Thyroid gland (tissue), 4 donors: ENCODE data around the gene IFITM10. TPM values are rescaled to one million over a fixed set of nuclear protein-coding genes. Genes with fewer than 3 reads are reported as not detected.

Experiments
- DNase-seq, 2 donors: peaks; one replicate each; pipeline ENCODE4 v3.0.0-alpha.2; 2019
- H3K27ac ChIP-seq, 3 donors: fragments of 200-600 bp; sonication (generic); 1 replicate in 2 of 3; 2 replicates in 1 of 3; pipeline ENCODE4 v1.5.1; 2016 to 2019; ENCODE audit warnings: mild to moderate bottlenecking in 1 of 3, moderate library complexity in 1 of 3
- H3K27me3 ChIP-seq: fragments of 200-600 bp; sonication (generic); one replicate; pipeline ENCODE4 v1.5.1; 2019
- H3K36me3 ChIP-seq, 2 donors: fragments of 200-600 bp; sonication (generic); one replicate each; pipeline ENCODE4 v1.5.1; 2016 to 2019
- H3K4me1 ChIP-seq, 2 donors: fragments of 200-600 bp; sonication (generic); one replicate each; pipeline ENCODE4 v1.5.1; 2017 to 2019
- H3K4me3 ChIP-seq, 3 donors: fragments of 200-600 bp; sonication (generic); replicated peaks in 1 of 3; 1 replicate in 2 of 3; 2 replicates in 1 of 3; pipeline ENCODE4 v1.5.1; 2016; ENCODE audit warnings: mild to moderate bottlenecking in 1 of 3
- H3K9me3 ChIP-seq: fragments of 200-600 bp; sonication (generic); one replicate; pipeline ENCODE4 v1.5.1; 2017
- POLR2A ChIP-seq, 2 donors: fragments of 450-650 bp; IDR thresholded peaks; one replicate each; pipeline ENCODE4 v1.6.1; 2017; ENCODE audit warnings: antibody characterized with exemption in 2 of 2, mild to moderate bottlenecking in 2 of 2, moderate library complexity in 1 of 2
- WGBS, 2 donors: methylation state at CpG; one replicate each; pipeline ENCODE4 v1.1.5; 2017; 5-methylcytosine and 5-hydroxymethylcytosine counted together
- intact Hi-C: fragments of 100-400 bp; cut with DNase I; formaldehyde crosslinking; loops from one replicate; pipeline ENCODE4 v1.15.1; 2023
- total RNA-seq, 4 donors: library from RNA; depleted of rRNA; stranded (reverse); fragments of >200 nt; gene quantifications; one replicate each; pipeline ENCODE4 v1.2.3, GENCODE V29; 2016
- TF ChIP-seq, protein P1 (sequence below), 6 experiments: fragments of 200-600 bp in 3 of 6; fragments of 450-650 bp in 3 of 6; sonication (generic) in 3 of 6; IDR thresholded peaks; one replicate each; pipeline ENCODE4 v1.5.1; 2016 to 2019; ENCODE audit warnings: antibody characterized with exemption in 6 of 6, mild to moderate bottlenecking in 2 of 6, inconsistent platforms in 1 of 6, moderate library complexity in 1 of 6

The IFITM10 gene
- total RNA-seq, 4 donors from 2014 or later = 0.22 to 126 (median 1.5) TPM; not detected in 1

DNA sequence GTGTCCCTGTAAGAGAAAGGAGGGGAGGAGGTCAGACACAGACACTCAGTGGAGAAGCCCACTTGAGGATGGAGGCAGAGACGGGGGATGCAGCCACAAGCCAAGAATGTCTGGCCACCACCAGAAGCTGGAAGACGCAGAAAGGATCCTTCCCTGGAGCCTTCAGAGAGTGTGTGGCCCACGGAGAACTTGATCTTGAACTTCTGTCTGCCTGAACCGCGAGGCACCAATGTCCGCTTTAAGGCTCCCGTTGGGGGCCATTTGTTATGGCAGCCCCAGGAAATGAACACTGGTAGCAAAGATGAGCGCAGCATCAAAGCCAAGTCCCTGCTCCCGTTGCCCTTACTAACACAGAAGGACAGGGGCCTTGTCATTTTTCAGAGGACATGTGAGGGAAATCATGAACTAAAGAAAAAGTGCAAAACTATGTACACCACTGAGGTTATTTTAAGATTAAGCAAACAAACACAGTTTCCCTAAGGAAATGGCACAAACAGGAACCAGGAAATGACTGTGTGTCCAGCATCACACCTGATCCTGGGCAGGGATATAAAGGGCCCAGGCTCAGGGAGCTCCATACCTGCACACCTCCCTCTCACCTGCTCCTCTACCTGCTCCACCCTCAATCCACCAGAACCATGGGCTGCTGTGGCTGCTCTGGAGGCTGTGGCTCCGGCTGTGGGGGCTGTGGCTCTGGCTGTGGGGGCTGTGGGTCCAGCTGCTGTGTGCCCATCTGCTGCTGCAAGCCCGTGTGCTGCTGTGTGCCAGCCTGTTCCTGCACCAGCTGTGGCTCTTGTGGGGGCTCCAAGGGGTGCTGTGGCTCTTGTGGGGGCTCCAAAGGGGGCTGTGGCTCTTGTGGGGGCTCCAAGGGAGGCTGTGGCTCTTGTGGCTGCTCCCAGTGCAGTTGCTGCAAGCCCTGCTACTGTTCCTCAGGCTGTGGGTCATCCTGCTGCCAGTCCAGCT lies 53.5 kb downstream of the IFITM10 start, which contains the start of gene KRTAP5-6:
Gene KRTAP5-6, plus strand, starts transcription at position 588 of the 963 bp plus-strand sequence. Its CDS starts 51 bp downstream, at position 639.
- no peak within 1 kb of the TSS for H3K4me3 ChIP-seq
- no peaks in the 10 kb centered on the region for H3K9me3 ChIP-seq
- no peaks in the 10 kb centered on the region for H3K36me3 ChIP-seq
- H3K27me3 ChIP-seq = no peaks in the 10 kb centered on the region
- H3K27ac ChIP-seq = no peak within 1 kb of the TSS
- TF ChIP-seq POLR2A (IDR thresholded peaks at IDR 0.05) = no peak
- TF ChIP-seq, protein P1, sequence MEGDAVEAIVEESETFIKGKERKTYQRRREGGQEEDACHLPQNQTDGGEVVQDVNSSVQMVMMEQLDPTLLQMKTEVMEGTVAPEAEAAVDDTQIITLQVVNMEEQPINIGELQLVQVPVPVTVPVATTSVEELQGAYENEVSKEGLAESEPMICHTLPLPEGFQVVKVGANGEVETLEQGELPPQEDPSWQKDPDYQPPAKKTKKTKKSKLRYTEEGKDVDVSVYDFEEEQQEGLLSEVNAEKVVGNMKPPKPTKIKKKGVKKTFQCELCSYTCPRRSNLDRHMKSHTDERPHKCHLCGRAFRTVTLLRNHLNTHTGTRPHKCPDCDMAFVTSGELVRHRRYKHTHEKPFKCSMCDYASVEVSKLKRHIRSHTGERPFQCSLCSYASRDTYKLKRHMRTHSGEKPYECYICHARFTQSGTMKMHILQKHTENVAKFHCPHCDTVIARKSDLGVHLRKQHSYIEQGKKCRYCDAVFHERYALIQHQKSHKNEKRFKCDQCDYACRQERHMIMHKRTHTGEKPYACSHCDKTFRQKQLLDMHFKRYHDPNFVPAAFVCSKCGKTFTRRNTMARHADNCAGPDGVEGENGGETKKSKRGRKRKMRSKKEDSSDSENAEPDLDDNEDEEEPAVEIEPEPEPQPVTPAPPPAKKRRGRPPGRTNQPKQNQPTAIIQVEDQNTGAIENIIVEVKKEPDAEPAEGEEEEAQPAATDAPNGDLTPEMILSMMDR (IDR thresholded peaks at IDR 0.05) = no peak
- peaks cover 9 to 13% of the 10 kb centered on the region in 2 donors for H3K4me1 ChIP-seq
- 73 to 88% methylated on average over 9 to 10 of the region's 11 CpGs for WGBS, 2 donors
- DNase-seq = no peak
- intact Hi-C loops = no loop called here

GRCh38 chr11:1695548-1696108 lies 54.8 kb downstream of the IFITM10 start:
- no peaks in the 10 kb centered on the region for H3K9me3 ChIP-seq
- peaks cover 9 to 13% of the 10 kb centered on the region in 2 donors for H3K4me1 ChIP-seq
- H3K27ac ChIP-seq = no peak overlapping the region
- H3K4me3 ChIP-seq = no peak overlapping the region
- H3K27me3 ChIP-seq = no peaks in the 10 kb centered on the region
- TF ChIP-seq, protein P1 (IDR thresholded peaks at IDR 0.05) = no peak
- no peak for TF ChIP-seq POLR2A (IDR thresholded peaks at IDR 0.05)
- intact Hi-C loops = no loop called here
- DNase-seq = no peak
- WGBS, 2 donors = 95 to 97% methylated on average over 3 of the region's 3 CpGs
- no peaks in the 10 kb centered on the region for H3K36me3 ChIP-seq

GRCh38 chr11:1694846-1695547 lies 55.4 kb downstream of the IFITM10 start:
- intact Hi-C loops = loop anchor here (5.0 kb wide), 1 partner anchor 457 kb away; no protein-coding TSS in a partner anchor
- no peak for TF ChIP-seq POLR2A (IDR thresholded peaks at IDR 0.05)
- TF ChIP-seq, protein P1 (IDR thresholded peaks at IDR 0.05) = no peak

GRCh38 chr11:1694064-1694845 lies 56.1 kb downstream of the IFITM10 start:
- Histone ChIP-seq H3K27me3 (no peaks in the 10 kb centered on the region), H3K4me3 (peak overlapping the region in 1 of 3 donors; percentile 37), H3K4me1 (peaks cover 9 to 13% of the 10 kb centered on the region in 2 donors), H3K36me3 (no peaks in the 10 kb centered on the region), H3K27ac (peak overlapping the region in 1 of 3 donors; percentile 27), H3K9me3 (no peaks in the 10 kb centered on the region)
- TF ChIP-seq, protein P1 (IDR thresholded peaks at IDR 0.05) = peak; percentile 62 to 93 (median 88)
- no peak for TF ChIP-seq POLR2A (IDR thresholded peaks at IDR 0.05)
- intact Hi-C loops = loop anchor here (5.0 kb wide), 1 partner anchor 458 kb away; no protein-coding TSS in a partner anchor
- 61 to 88% methylated on average over 19 to 25 of the region's 45 CpGs for WGBS, 2 donors
- peak; percentile 77 to 80 for DNase-seq

More at GRCh38 chr11:1694846-1695547, 55.4 kb downstream of the IFITM10 start:
- WGBS, 2 donors = 93 to 97% methylated on average over 10 to 14 of the region's 15 CpGs
- no peak for DNase-seq
- no peaks in the 10 kb centered on the region for H3K36me3 ChIP-seq
- H3K27me3 ChIP-seq = no peaks in the 10 kb centered on the region
- no peak overlapping the region for H3K4me3 ChIP-seq
- H3K9me3 ChIP-seq = no peaks in the 10 kb centered on the region
- peaks cover 9 to 13% of the 10 kb centered on the region in 2 donors for H3K4me1 ChIP-seq
- H3K27ac ChIP-seq = no peak overlapping the region
